B cell (primary cell): ENCODE results near the gene ZMYND8. TPM values are rescaled to one million over a fixed set of nuclear protein-coding genes. Genes with fewer than 3 reads are reported as not detected.

Experiments used
- ATAC-seq: fragments of 200-7000 bp; cut with Tn5 transposase; one replicate; pipeline ENCODE4 v1.10.0; 2021; ENCODE audit warnings: low read depth, mild to moderate bottlenecking, moderate number of reproducible peaks, moderate library complexity
- CTCF ChIA-PET: fragments of 350-600 bp; sonication (Branson Sonifier 250); formaldehyde crosslinking; loops from one replicate; lab custom pipeline; 2021; ENCODE audit warnings: antibody characterized with exemption, inconsistent platforms; lab: Charles Lee
- POLR2A ChIA-PET: fragments of 350-600 bp; sonication (Branson Sonifier 250); formaldehyde crosslinking; loops from one replicate; lab custom pipeline; 2021; ENCODE audit warnings: antibody characterized with exemption; lab: Charles Lee
- DNase-seq: peaks from one replicate; pipeline ENCODE4 v3.0.0; 2013
- H2AFZ ChIP-seq: 2 replicates; pipeline ENCODE4 v1.6.1; 2012; ENCODE audit warnings: mild to moderate bottlenecking, low read depth, low read length; ENCODE audit not compliant: insufficient read depth, poor library complexity, severe bottlenecking
- H3K27ac ChIP-seq, 2 donors: 1 replicate in 1 of 2; 2 replicates in 1 of 2; pipeline ENCODE4 v1.5.1; 2012 to 2013; ENCODE audit warnings: low read length in 2 of 2, mild to moderate bottlenecking in 2 of 2, moderate library complexity in 1 of 2
- H3K27me3 ChIP-seq, 4 experiments: fragments of 200-600 bp in 1 of 4; sonication (generic) in 1 of 4; replicated peaks in 1 of 4; 1 replicate in 2 of 4; 2 replicates in 2 of 4; pipeline versions ENCODE4 v1.6.1 to v1.7.0; 2013 to 2016; ENCODE audit warnings: low read length in 3 of 4, mild to moderate bottlenecking in 2 of 4, mixed read lengths in 1 of 4, moderate library complexity in 1 of 4; ENCODE audit not compliant: insufficient read depth in 4 of 4, control insufficient read depth in 3 of 4; ENCODE audit errors: control extremely low read depth in 1 of 4
- H3K36me3 ChIP-seq, 2 experiments: replicated peaks in 1 of 2; 1 replicate in 1 of 2; 2 replicates in 1 of 2; pipeline versions ENCODE4 v1.6.1 to v1.7.1; 2013; ENCODE audit warnings: low read length in 1 of 2; ENCODE audit not compliant: insufficient read depth in 2 of 2, control insufficient read depth in 1 of 2; ENCODE audit errors: control extremely low read depth in 1 of 2, extremely low read depth in 1 of 2
- H3K4me1 ChIP-seq, 2 donors: fragments of 200-600 bp in 1 of 2; sonication (generic) in 1 of 2; 1 replicate in 1 of 2; 2 replicates in 1 of 2; pipeline versions ENCODE4 v1.5.1 to v1.6.1; 2013 to 2017; ENCODE audit warnings: low read length in 2 of 2; ENCODE audit not compliant: control insufficient read depth in 2 of 2, insufficient read depth in 2 of 2
- H3K4me2 ChIP-seq: replicated peaks from 2 replicates; pipeline ENCODE3; 2012; ENCODE audit warnings: mild to moderate bottlenecking, low read depth, low read length; ENCODE audit not compliant: poor library complexity, severe bottlenecking
- H3K4me3 ChIP-seq, 5 experiments: fragments of 200-600 bp in 1 of 5; sonication (generic) in 1 of 5; 1 replicate in 3 of 5; 2 replicates in 2 of 5; pipeline versions ENCODE4 v1.5.1 to v1.7.0; 2011 to 2016; ENCODE audit warnings: low read length in 4 of 5, mild to moderate bottlenecking in 4 of 5, low read depth in 2 of 5, control low read depth in 1 of 5, moderate library complexity in 1 of 5; ENCODE audit not compliant: insufficient read depth in 1 of 5; ENCODE audit errors: control extremely low read depth in 1 of 5, extremely low read depth in 1 of 5
- H3K79me2 ChIP-seq: fragments of 200-600 bp; sonication (generic); one replicate; pipeline ENCODE4 v1.6.0; 2016; ENCODE audit warnings: low read length; ENCODE audit not compliant: control insufficient read depth, insufficient read depth
- H3K9ac ChIP-seq: fragments of 200-600 bp; sonication (generic); 2 replicates; pipeline ENCODE4 v1.6.1; 2017; ENCODE audit warnings: mild to moderate bottlenecking, low read length, moderate library complexity
- H3K9me3 ChIP-seq, 3 donors: one replicate each; pipeline versions ENCODE4 v1.6.1 to v1.7.1; 2013; ENCODE audit warnings: low read length in 2 of 3; ENCODE audit not compliant: control insufficient read depth in 2 of 3, insufficient read depth in 1 of 3; ENCODE audit errors: control extremely low read depth in 1 of 3
- H4K20me1 ChIP-seq: 2 replicates; pipeline ENCODE4 v1.6.0; 2012; ENCODE audit warnings: mild to moderate bottlenecking, low read length; ENCODE audit not compliant: insufficient read depth, control insufficient read depth, poor library complexity, severe bottlenecking
- H3K27ac Mint-ChIP-seq: one replicate; pipeline ENCODE4 v1.8.0; 2021; ENCODE audit warnings: mixed read lengths
- H3K27me3 Mint-ChIP-seq: one replicate; pipeline ENCODE4 v1.8.0; 2021; ENCODE audit warnings: mixed read lengths
- H3K4me1 Mint-ChIP-seq: one replicate; pipeline ENCODE4 v1.8.0; 2021; ENCODE audit warnings: mixed read lengths
- H3K4me3 Mint-ChIP-seq: one replicate; pipeline ENCODE4 v1.8.0; 2021; ENCODE audit warnings: mixed read lengths
- H3K9me3 Mint-ChIP-seq: one replicate; pipeline ENCODE4 v1.8.0; 2022; ENCODE audit warnings: mixed read lengths; ENCODE audit not compliant: insufficient read depth
- EZH2 ChIP-seq: IDR thresholded peaks from 2 replicates; pipeline ENCODE4 v1.6.1; 2012; ENCODE audit warnings: borderline replicate concordance, low read depth, mild to moderate bottlenecking, moderate library complexity, low read length; ENCODE audit not compliant: insufficient read depth, poor library complexity, severe bottlenecking
- WGBS: methylation state at CpG from one replicate; pipeline ENCODE4 v1.1.5; 2013; ENCODE audit warnings: missing lambda C conversion rate; ENCODE audit not compliant: insufficient coverage; 5-methylcytosine and 5-hydroxymethylcytosine counted together
- intact Hi-C: fragments of 100-400 bp; cut with micrococcal nuclease; formaldehyde crosslinking; loops from one replicate; pipeline ENCODE4 v1.10.0; 2022
- polyA plus RNA-seq: library from polyadenylated mRNA; depleted of rRNA; stranded (reverse); fragments of >200 nt; gene quantifications from 2 replicates; pipeline ENCODE4 v1.2.3, GENCODE V29; 2012
- total RNA-seq, 2 donors: library from RNA; stranded (reverse); fragments of 120-200 nt in 1 of 2; gene quantifications; 1 replicate in 1 of 2; 2 replicates in 1 of 2; pipeline versions ENCODE4 v1.2.3 to v1.2.4, GENCODE V29; 2013 to 2022
- TF ChIP-seq, protein P1 (sequence below): fragments of 200-600 bp; IDR thresholded peaks from one replicate; pipeline ENCODE4 v1.8.0; 2022; ENCODE audit warnings: antibody characterized with exemption, mild to moderate bottlenecking

Gene ZMYND8
- total and polyA plus RNA-seq, 2 donors (not counting 1 experiment from before 2014, with no cell fraction given): 20.3 to 67.2 TPM

DNA sequence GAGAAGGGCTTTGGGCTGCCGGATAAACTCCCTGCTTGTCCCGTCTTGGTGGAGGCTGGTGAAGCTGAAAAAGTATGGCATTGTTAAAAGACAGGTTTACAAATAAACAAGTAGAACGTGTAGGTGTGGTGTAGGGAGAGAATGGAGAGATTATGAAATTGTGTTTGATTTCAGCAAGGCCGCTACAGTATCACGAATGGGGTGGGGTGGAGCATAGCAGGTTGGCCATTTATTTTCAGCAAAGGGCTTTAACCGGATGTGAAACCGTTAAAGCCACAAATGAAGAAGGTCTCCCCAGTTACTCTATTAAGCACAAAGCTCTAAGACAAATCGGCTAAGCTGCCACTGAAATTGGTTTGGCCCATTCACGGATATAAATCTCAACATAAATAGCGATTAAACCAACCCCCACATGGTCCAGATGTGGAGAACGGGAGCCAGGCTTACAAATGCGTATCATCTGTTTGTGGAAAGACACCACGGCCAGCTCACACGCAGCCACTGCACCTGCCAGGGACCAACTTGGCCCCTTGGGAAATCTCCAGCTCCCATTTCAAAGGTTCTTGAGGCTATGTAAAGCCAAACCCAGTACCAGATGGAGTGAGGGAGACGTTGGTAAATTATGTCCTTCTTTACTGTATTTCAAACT is 94.0 kb downstream of the ZMYND8 start:
- no peaks in the 10 kb centered on the region for H3K9me3 ChIP-seq
- peak overlapping the region; percentile 81 to 84 for H3K27ac ChIP-seq
- H3K9ac ChIP-seq: peak overlapping the region; percentile 60
- TF ChIP-seq, protein P1, sequence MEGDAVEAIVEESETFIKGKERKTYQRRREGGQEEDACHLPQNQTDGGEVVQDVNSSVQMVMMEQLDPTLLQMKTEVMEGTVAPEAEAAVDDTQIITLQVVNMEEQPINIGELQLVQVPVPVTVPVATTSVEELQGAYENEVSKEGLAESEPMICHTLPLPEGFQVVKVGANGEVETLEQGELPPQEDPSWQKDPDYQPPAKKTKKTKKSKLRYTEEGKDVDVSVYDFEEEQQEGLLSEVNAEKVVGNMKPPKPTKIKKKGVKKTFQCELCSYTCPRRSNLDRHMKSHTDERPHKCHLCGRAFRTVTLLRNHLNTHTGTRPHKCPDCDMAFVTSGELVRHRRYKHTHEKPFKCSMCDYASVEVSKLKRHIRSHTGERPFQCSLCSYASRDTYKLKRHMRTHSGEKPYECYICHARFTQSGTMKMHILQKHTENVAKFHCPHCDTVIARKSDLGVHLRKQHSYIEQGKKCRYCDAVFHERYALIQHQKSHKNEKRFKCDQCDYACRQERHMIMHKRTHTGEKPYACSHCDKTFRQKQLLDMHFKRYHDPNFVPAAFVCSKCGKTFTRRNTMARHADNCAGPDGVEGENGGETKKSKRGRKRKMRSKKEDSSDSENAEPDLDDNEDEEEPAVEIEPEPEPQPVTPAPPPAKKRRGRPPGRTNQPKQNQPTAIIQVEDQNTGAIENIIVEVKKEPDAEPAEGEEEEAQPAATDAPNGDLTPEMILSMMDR: no peak
- no peak for TF ChIP-seq EZH2
- intact Hi-C loops: loop anchor here (1.0 to 5.0 kb wide), 3 partner anchors 42 to 225 kb away; no protein-coding TSS in a partner anchor
- H3K4me2 ChIP-seq: peak overlapping the region; percentile 75
- Mint-ChIP-seq H3K27ac (peak overlapping the region; percentile 92), H3K27me3 (no peaks in the 10 kb centered on the region), H3K4me3 (peak overlapping the region; percentile 84), H3K4me1 (peaks cover 76% of the 10 kb centered on the region), H3K9me3 (no peaks in the 10 kb centered on the region)
- DNase-seq (peak; percentile 82), ATAC-seq (peak; percentile 77)
- H2AFZ ChIP-seq: peak overlapping the region; percentile 65
- peaks cover 84% of the 10 kb centered on the region for H3K79me2 ChIP-seq
- H4K20me1 ChIP-seq: peaks cover 41% of the 10 kb centered on the region
- peaks cover 53 to 68% of the 10 kb centered on the region in 2 donors for H3K4me1 ChIP-seq
- CTCF ChIA-PET: interaction anchor here (0.5 to 5.6 kb wide), 10 partner anchors 9 to 361 kb away, joined by 3 to 57 read pairs (median 4); partner anchors contain the start of gene ZMYND8
- H3K27me3 ChIP-seq: no peaks in the 10 kb centered on the region
- 12% methylated on average over 12 of the region's 15 CpGs for WGBS
- peaks cover 0 to 34% of the 10 kb centered on the region in 2 experiments for H3K36me3 ChIP-seq
- H3K4me3 ChIP-seq: peak overlapping the region in 3 of 5 experiments; percentile 16 to 51 (median 41)
- POLR2A ChIA-PET: interaction anchor here (0.6 to 1.4 kb wide), 5 partner anchors 96 to 152 kb away, joined by 3 to 5 read pairs (median 3); no protein-coding TSS in a partner anchor

DNA sequence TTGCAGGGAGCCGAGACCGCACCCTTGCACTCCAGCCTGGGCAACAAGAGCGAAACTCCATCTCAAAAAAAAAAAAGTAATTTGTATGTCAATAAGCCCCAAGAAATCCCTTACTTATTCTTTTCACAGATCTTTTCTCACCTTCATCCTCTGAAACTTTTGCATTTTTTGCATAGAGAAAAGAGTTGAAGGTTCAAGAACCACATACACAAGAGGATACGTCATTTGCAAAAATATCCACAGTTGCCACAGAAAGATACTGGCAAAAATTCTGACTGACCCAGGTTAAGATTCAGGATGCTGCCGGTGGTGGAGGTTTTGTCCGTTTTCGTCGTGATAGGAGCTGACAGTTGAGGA is 94.5 kb downstream of the ZMYND8 start:
- Histone ChIP-seq H4K20me1 (peaks cover 37% of the 10 kb centered on the region), H2AFZ (peak overlapping the region; percentile 65), H3K36me3 (peaks cover 0 to 29% of the 10 kb centered on the region in 2 experiments), H3K4me2 (peak overlapping the region; percentile 75), H3K9ac (peak overlapping the region; percentile 60), H3K9me3 (no peaks in the 10 kb centered on the region), H3K79me2 (peaks cover 84% of the 10 kb centered on the region), H3K27me3 (no peaks in the 10 kb centered on the region), H3K4me1 (peaks cover 53 to 68% of the 10 kb centered on the region in 2 donors), H3K27ac (peak overlapping the region; percentile 81 to 84), H3K4me3 (peak overlapping the region in 2 of 5 experiments; percentile 7 to 51)
- Mint-ChIP-seq H3K27me3 (no peaks in the 10 kb centered on the region), H3K4me3 (peak overlapping the region; percentile 84), H3K9me3 (no peaks in the 10 kb centered on the region), H3K27ac (peak overlapping the region; percentile 92), H3K4me1 (peaks cover 77% of the 10 kb centered on the region)
- CTCF ChIA-PET: interaction anchor here (1.1 to 5.6 kb wide), 6 partner anchors 11 to 359 kb away, joined by 3 to 57 read pairs (median 7); partner anchors contain the start of gene ZMYND8
- POLR2A ChIA-PET: interaction anchor here (0.6 to 1.4 kb wide), 5 partner anchors 96 to 153 kb away, joined by 3 to 5 read pairs (median 3); no protein-coding TSS in a partner anchor
- WGBS: 71% methylated on average over 4 of the region's 8 CpGs
- ATAC-seq (no peak), DNase-seq (no peak)
- intact Hi-C loops: loop anchor here (1.0 to 5.0 kb wide), 3 partner anchors 42 to 225 kb away; no protein-coding TSS in a partner anchor
- TF ChIP-seq, protein P1: no peak
- no peak for TF ChIP-seq EZH2
